ENCODE data around the gene PNPLA3.

The PNPLA3 gene

DNA sequence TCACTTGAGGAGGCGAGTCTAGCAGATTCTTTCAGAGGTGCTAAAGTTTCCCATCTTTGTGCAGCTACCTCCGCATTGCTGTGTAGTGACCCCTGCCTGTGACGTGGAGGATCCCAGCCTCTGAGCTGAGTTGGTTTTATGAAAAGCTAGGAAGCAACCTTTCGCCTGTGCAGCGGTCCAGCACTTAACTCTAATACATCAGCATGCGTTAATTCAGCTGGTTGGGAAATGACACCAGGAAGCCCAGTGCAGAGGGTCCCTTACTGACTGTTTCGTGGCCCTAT, 22.7 kb downstream of the PNPLA3 start:
- no peak overlapping the region for H3K4ac ChIP-seq (ENCODE audit: low read depth, low read length)
- H3K14ac ChIP-seq (ENCODE audit: low read length) = no peak overlapping the region
- DNase-seq = no peak
- no peak overlapping the region for H3K23ac ChIP-seq (ENCODE audit: low read length)
- no peak overlapping the region for H2BK120ac ChIP-seq (ENCODE audit: insufficient read depth, low read length, poor library complexity)
- H3K79me1 ChIP-seq (ENCODE audit: low read length) = no peaks in the 10 kb centered on the region
- H3K4me3 ChIP-seq (ENCODE audit: low read depth, low read length) = no peak overlapping the region
- H3K18ac ChIP-seq (ENCODE audit: low read length) = no peak overlapping the region
- no peaks in the 10 kb centered on the region for H3K4me1 ChIP-seq (ENCODE audit: control insufficient read depth in 1 of 2, insufficient read depth in 2 of 2, low read length in 2 of 2)
- no peak overlapping the region for H2AK5ac ChIP-seq (ENCODE audit: low read length)
- H4K12ac ChIP-seq (ENCODE audit: low read depth, low read length) = no peak overlapping the region
- no peak overlapping the region for H2BK5ac ChIP-seq (ENCODE audit: low read depth, low read length, poor library complexity)
- no peak overlapping the region for H2BK12ac ChIP-seq (ENCODE audit: low read length)
- H3K79me2 ChIP-seq (ENCODE audit: control insufficient read depth, insufficient read depth, low read length, poor library complexity) = no peaks in the 10 kb centered on the region
- no peaks in the 10 kb centered on the region for H3K27me3 ChIP-seq (ENCODE audit: insufficient read depth, low read length)
- no peak overlapping the region for H4K91ac ChIP-seq (ENCODE audit: low read depth, low read length)
- peaks cover 1% of the 10 kb centered on the region for H3K9me3 ChIP-seq (ENCODE audit: insufficient read depth, low read depth, low read length)
- H3K9ac ChIP-seq (ENCODE audit: low read length) = no peak overlapping the region
- H3K4me2 ChIP-seq (ENCODE audit: low read length) = no peak overlapping the region
- no peak overlapping the region for H2AFZ ChIP-seq (ENCODE audit: insufficient read depth, low read length, poor library complexity)
- H4K8ac ChIP-seq (ENCODE audit: low read depth, low read length) = no peak overlapping the region
- WGBS (ENCODE audit: extremely low coverage, insufficient coverage, insufficient read length) = no CpG with 5 or more reads among the region's 7 CpGs
- peaks cover 12 to 14% of the 10 kb centered on the region in 2 experiments for H3K36me3 ChIP-seq (ENCODE audit: control insufficient read depth in 1 of 2, insufficient read depth in 2 of 2, low read length in 2 of 2)
- H3K27ac ChIP-seq (ENCODE audit: low read depth, low read length) = no peak overlapping the region

DNA sequence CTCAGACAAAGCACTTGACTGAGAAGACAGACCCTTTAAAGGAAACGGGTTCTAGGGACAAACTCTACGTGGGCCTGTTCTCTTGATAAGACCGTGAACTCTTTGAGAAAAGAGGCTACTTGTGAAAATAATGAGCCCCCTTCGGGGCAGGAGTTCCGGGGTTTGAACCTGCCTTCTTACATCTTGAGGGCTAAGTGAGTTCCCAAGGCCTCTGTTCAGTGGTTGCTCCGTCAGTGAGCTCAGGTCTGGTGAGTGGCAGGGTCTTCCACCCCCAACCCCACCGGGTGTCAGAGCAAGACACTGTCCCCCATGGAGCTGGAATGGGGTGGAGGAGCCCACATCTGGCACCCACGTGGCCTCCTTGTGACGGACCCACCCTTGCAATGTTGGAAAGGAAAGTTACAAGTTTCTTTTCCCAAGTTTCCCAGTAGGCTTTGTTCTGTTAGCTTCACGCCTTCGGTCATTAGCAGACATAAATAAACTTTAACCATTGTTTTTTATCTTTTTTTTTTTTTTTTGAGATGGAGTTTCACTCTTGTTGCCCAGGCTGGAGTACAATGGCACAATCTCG, 25.3 kb downstream of the PNPLA3 start:
- no peaks in the 10 kb centered on the region for H3K4me1 ChIP-seq (ENCODE audit: control insufficient read depth in 1 of 2, insufficient read depth in 2 of 2, low read length in 2 of 2)
- H3K9me3 ChIP-seq (ENCODE audit: insufficient read depth, low read depth, low read length) = no peaks in the 10 kb centered on the region
- no peak overlapping the region for H3K27ac ChIP-seq (ENCODE audit: low read depth, low read length)
- H3K9ac ChIP-seq (ENCODE audit: low read length) = no peak overlapping the region
- H4K8ac ChIP-seq (ENCODE audit: low read depth, low read length) = no peak overlapping the region
- no peak overlapping the region for H3K4ac ChIP-seq (ENCODE audit: low read depth, low read length)
- H3K27me3 ChIP-seq (ENCODE audit: insufficient read depth, low read length) = no peaks in the 10 kb centered on the region
- no peak overlapping the region for H4K12ac ChIP-seq (ENCODE audit: low read depth, low read length)
- H3K14ac ChIP-seq (ENCODE audit: low read length) = no peak overlapping the region
- H2BK12ac ChIP-seq (ENCODE audit: low read length) = no peak overlapping the region
- H2BK120ac ChIP-seq (ENCODE audit: insufficient read depth, low read length, poor library complexity) = no peak overlapping the region
- no peaks in the 10 kb centered on the region for H3K79me1 ChIP-seq (ENCODE audit: low read length)
- peaks cover 11 to 12% of the 10 kb centered on the region in 2 experiments for H3K36me3 ChIP-seq (ENCODE audit: control insufficient read depth in 1 of 2, insufficient read depth in 2 of 2, low read length in 2 of 2)
- H4K91ac ChIP-seq (ENCODE audit: low read depth, low read length) = no peak overlapping the region
- DNase-seq = no peak
- H3K79me2 ChIP-seq (ENCODE audit: control insufficient read depth, insufficient read depth, low read length, poor library complexity) = no peaks in the 10 kb centered on the region
- no peak overlapping the region for H2AK5ac ChIP-seq (ENCODE audit: low read length)
- no peak overlapping the region for H3K4me2 ChIP-seq (ENCODE audit: low read length)
- no peak overlapping the region for H2BK5ac ChIP-seq (ENCODE audit: low read depth, low read length, poor library complexity)
- H3K18ac ChIP-seq (ENCODE audit: low read length) = no peak overlapping the region
- no peak overlapping the region for H3K4me3 ChIP-seq (ENCODE audit: low read depth, low read length)
- no CpG with 5 or more reads among the region's 12 CpGs for WGBS (ENCODE audit: extremely low coverage, insufficient coverage, insufficient read length)
- H2AFZ ChIP-seq (ENCODE audit: insufficient read depth, low read length, poor library complexity) = no peak overlapping the region
- H3K23ac ChIP-seq (ENCODE audit: low read length) = no peak overlapping the region

DNA sequence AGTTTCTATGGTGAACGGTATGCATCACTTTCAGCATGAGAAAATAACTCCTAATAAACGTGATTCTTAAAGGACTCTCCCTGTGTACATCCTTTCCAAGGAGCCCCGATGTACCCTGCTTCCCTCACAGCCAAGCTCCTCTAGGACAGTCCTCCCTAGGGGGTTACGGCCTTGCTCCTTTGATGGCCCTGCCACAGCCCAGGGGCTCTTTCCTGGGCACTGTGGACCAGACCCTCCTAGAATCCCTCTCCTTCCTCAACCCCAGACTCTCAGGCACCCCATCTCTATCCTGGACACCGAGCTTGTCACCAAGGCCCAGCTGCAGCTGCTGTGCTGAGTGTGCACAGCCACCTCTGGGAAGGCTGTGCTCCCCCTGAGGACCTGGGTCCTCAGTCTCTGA, 27.8 kb downstream of the PNPLA3 start:
- no peak overlapping the region for H4K8ac ChIP-seq (ENCODE audit: low read depth, low read length)

DNA sequence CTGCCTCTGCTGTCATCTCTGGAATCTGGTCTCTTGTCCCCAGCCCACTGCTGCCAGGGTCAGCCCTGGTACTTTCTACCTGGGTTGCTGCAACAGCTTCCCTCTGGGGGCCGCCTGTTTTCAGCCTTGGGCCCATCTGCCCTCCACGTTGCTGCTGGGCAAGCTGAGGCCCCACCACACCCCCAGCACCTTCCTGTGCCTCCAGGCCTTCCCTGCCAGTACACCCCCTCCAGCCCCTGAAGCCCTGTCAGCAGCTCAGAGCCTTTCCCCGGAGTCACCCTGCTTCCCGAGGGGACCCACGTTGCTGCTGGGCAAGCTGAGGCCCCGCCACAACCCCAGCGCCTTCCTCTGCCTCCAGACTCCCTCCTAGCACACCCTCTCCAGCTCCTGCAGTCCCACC, 28.4 kb downstream of the PNPLA3 start:
- Histone ChIP-seq H3K4me3 (ENCODE audit: low read depth, low read length) (no peak overlapping the region), H3K4ac (ENCODE audit: low read depth, low read length) (no peak overlapping the region), H4K8ac (ENCODE audit: low read depth, low read length) (no peak overlapping the region), H3K14ac (ENCODE audit: low read length) (no peak overlapping the region), H2BK5ac (ENCODE audit: low read depth, low read length, poor library complexity) (no peak overlapping the region), H3K9ac (ENCODE audit: low read length) (no peak overlapping the region), H3K27ac (ENCODE audit: low read depth, low read length) (no peak overlapping the region), H3K23ac (ENCODE audit: low read length) (no peak overlapping the region), H3K9me3 (ENCODE audit: insufficient read depth, low read depth, low read length) (no peaks in the 10 kb centered on the region), H3K18ac (ENCODE audit: low read length) (no peak overlapping the region), H3K4me2 (ENCODE audit: low read length) (no peak overlapping the region), H3K4me1 (ENCODE audit: control insufficient read depth in 1 of 2, insufficient read depth in 2 of 2, low read length in 2 of 2) (peaks cover 5 to 7% of the 10 kb centered on the region in 2 experiments), H4K12ac (ENCODE audit: low read depth, low read length) (no peak overlapping the region), H3K79me2 (ENCODE audit: control insufficient read depth, insufficient read depth, low read length, poor library complexity) (peaks cover 7% of the 10 kb centered on the region), H4K91ac (ENCODE audit: low read depth, low read length) (no peak overlapping the region), H3K27me3 (ENCODE audit: insufficient read depth, low read length) (no peaks in the 10 kb centered on the region), H2BK12ac (ENCODE audit: low read length) (no peak overlapping the region), H2AFZ (ENCODE audit: insufficient read depth, low read length, poor library complexity) (no peak overlapping the region), H2AK5ac (ENCODE audit: low read length) (no peak overlapping the region), H2BK120ac (ENCODE audit: insufficient read depth, low read length, poor library complexity) (no peak overlapping the region), H3K79me1 (ENCODE audit: low read length) (peaks cover 7% of the 10 kb centered on the region), H3K36me3 (ENCODE audit: control insufficient read depth in 1 of 2, insufficient read depth in 2 of 2, low read length in 2 of 2) (peaks cover 2 to 4% of the 10 kb centered on the region in 2 experiments)
- no peak for DNase-seq
- no CpG with 5 or more reads among the region's 7 CpGs for WGBS (ENCODE audit: extremely low coverage, insufficient coverage, insufficient read length)

More for the DNA sequence above, 27.8 kb downstream of the PNPLA3 start:
- Histone ChIP-seq H3K18ac (ENCODE audit: low read length) (no peak overlapping the region), H3K9ac (ENCODE audit: low read length) (no peak overlapping the region), H3K14ac (ENCODE audit: low read length) (no peak overlapping the region), H4K12ac (ENCODE audit: low read depth, low read length) (no peak overlapping the region), H3K9me3 (ENCODE audit: insufficient read depth, low read depth, low read length) (no peaks in the 10 kb centered on the region), H2AK5ac (ENCODE audit: low read length) (no peak overlapping the region), H2BK12ac (ENCODE audit: low read length) (no peak overlapping the region), H4K91ac (ENCODE audit: low read depth, low read length) (no peak overlapping the region), H3K4ac (ENCODE audit: low read depth, low read length) (no peak overlapping the region), H3K4me3 (ENCODE audit: low read depth, low read length) (no peak overlapping the region), H3K23ac (ENCODE audit: low read length) (no peak overlapping the region), H3K4me1 (ENCODE audit: control insufficient read depth in 1 of 2, insufficient read depth in 2 of 2, low read length in 2 of 2) (peaks cover 3 to 4% of the 10 kb centered on the region in 2 experiments), H2BK5ac (ENCODE audit: low read depth, low read length, poor library complexity) (no peak overlapping the region), H3K79me1 (ENCODE audit: low read length) (peaks cover 7% of the 10 kb centered on the region), H3K4me2 (ENCODE audit: low read length) (no peak overlapping the region), H2BK120ac (ENCODE audit: insufficient read depth, low read length, poor library complexity) (no peak overlapping the region), H3K27ac (ENCODE audit: low read depth, low read length) (no peak overlapping the region), H3K27me3 (ENCODE audit: insufficient read depth, low read length) (no peaks in the 10 kb centered on the region), H2AFZ (ENCODE audit: insufficient read depth, low read length, poor library complexity) (no peak overlapping the region), H3K36me3 (ENCODE audit: control insufficient read depth in 1 of 2, insufficient read depth in 2 of 2, low read length in 2 of 2) (peaks cover 4 to 6% of the 10 kb centered on the region in 2 experiments), H3K79me2 (ENCODE audit: control insufficient read depth, insufficient read depth, low read length, poor library complexity) (peaks cover 7% of the 10 kb centered on the region)
- WGBS (ENCODE audit: extremely low coverage, insufficient coverage, insufficient read length) = no CpG with 5 or more reads among the region's 5 CpGs
- no peak for DNase-seq
